Mesenteric fat pad (tissue), 1 donor: Measurements from ENCODE around the gene EYS. TPM values are rescaled to one million over a fixed set of nuclear protein-coding genes. Genes with fewer than 3 reads are reported as not detected.

Experiments
- DNase-seq: peaks from one replicate; pipeline ENCODE4 v3.0.0-alpha.2; 2020; ENCODE audit warnings: low spot score
- total RNA-seq: library from RNA; stranded (reverse); fragmentation: NEBNext Ultra II Directional; extraction: Animal tissue kit (Norgen Biotek cat#: 25700); gene quantifications from one replicate; pipeline ENCODE4 v1.2.1, GENCODE V29; 2021
- donor health status: DM: yes; HTN: yes; CAD: no.

EYS gene
- total RNA-seq, 1 donor from 2014 or later = 0.48 TPM

GRCh38 chr6:64733433-64733832, 973.6 kb downstream of the EYS start:
- no peak for DNase-seq

GRCh38 chr6:64732888-64733287, 974.1 kb downstream of the EYS start:
- no peak for DNase-seq

- DNase-seq = no peak
Observed at GRCh38 chr6:64729522-64729921, 977.5 kb downstream of the EYS start.

GRCh38 chr6:64727075-64727474, 980.0 kb downstream of the EYS start:
- no peak for DNase-seq

- no peak for DNase-seq
Observed at GRCh38 chr6:64724091-64724490, 982.9 kb downstream of the EYS start.

GRCh38 chr6:64723327-64724058, 983.5 kb downstream of the EYS start:
- no peak for DNase-seq

- no peak for DNase-seq
Observed at GRCh38 chr6:64721865-64722264, 985.2 kb downstream of the EYS start.

GRCh38 chr6:64717281-64717680, 989.7 kb downstream of the EYS start:
- DNase-seq = no peak

GRCh38 chr6:64715624-64716023, 991.4 kb downstream of the EYS start:
- DNase-seq = no peak

- DNase-seq = no peak
Observed at GRCh38 chr6:64714073-64714472, 993.0 kb downstream of the EYS start.

- no peak for DNase-seq
Observed at GRCh38 chr6:64713175-64713574, 993.9 kb downstream of the EYS start.

GRCh38 chr6:64712606-64713005, 994.4 kb downstream of the EYS start:
- DNase-seq = no peak

- DNase-seq = no peak
Observed at GRCh38 chr6:64703922-64704321, 1003.1 kb downstream of the EYS start.

- DNase-seq = no peak
Observed at GRCh38 chr6:64696053-64696452, 1011.0 kb downstream of the EYS start.

GRCh38 chr6:64694356-64694755, 1012.7 kb downstream of the EYS start:
- no peak for DNase-seq

GRCh38 chr6:64691064-64691463, 1016.0 kb downstream of the EYS start:
- DNase-seq = no peak

GRCh38 chr6:64685401-64685800, 1021.6 kb downstream of the EYS start:
- DNase-seq = no peak

- DNase-seq = no peak
Observed at GRCh38 chr6:64683682-64684081, 1023.3 kb downstream of the EYS start.

GRCh38 chr6:64681416-64682160, 1025.4 kb downstream of the EYS start:
- no peak for DNase-seq

- DNase-seq = no peak
Observed at GRCh38 chr6:64680446-64680845, 1026.6 kb downstream of the EYS start.

- DNase-seq = no peak
Observed at GRCh38 chr6:64679416-64679815, 1027.6 kb downstream of the EYS start.

- no peak for DNase-seq
Observed at GRCh38 chr6:64672651-64673050, 1034.4 kb downstream of the EYS start.

- no peak for DNase-seq
Observed at GRCh38 chr6:64672131-64672530, 1034.9 kb downstream of the EYS start.
